Middle frontal gyrus (tissue), 1 donor: ENCODE measurements around the gene ZNF282.
A peak's percentile ranks its signal among the peaks of the same experiment; 100 is the strongest.

Experiments used
- DNase-seq: peaks from one replicate; pipeline ENCODE4 v3.0.0-alpha.2; 2015; ENCODE audit warnings: low spot score; ENCODE audit errors: extremely low spot score

Gene ZNF282

DNA sequence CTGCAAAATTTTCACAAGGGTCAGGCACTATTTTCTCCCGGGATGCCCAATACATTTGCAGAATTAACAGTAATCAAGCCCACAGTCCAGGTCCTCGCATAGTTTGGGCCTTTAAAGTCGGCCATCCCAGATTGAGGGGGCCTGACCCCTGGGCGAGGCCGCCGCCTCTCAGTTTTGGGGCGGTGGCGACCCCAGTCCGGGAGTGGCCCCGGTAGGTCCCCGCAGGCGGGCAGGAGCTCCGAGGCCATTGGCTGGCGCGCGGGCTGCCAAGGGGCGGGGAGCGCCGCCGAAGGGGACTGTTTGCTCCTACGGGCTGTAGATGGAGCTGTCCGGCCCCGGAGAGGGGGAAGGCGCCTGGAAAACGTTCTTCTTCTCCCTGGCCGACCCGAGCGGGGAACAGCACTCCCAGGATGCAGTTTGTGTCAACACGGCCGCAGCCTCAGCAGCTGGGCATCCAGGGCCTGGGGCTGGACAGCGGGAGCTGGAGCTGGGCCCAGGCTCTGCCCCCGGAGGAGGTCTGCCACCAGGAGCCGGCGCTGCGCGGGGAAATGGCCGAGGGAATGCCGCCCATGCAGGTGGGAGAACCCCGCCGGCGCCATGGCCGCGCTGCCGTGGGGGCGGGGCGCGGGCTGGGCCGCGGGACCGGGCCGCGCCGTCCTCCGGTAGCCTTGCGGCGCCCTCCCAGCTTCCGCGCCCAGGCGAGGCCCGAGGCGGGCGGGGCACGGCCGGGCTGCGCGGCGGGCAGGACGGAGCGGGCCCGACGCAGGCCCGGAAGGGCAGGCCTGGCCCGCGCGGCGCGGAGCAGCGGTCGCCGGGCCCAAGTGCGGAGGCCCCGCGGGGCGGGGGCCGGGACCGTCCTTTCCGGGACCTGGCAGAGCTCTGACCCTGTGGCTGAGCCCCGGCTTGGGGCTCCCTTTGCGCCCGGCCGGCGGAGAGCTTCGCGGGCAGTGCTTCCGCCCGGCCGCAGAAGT is at the start of gene ZNF282:
TSS of gene ZNF282 (plus strand) at position 367 of the 971 bp plus-strand sequence. CDS start at position 411, 44 bp downstream.
- DNase-seq = peak; percentile 73

DNA sequence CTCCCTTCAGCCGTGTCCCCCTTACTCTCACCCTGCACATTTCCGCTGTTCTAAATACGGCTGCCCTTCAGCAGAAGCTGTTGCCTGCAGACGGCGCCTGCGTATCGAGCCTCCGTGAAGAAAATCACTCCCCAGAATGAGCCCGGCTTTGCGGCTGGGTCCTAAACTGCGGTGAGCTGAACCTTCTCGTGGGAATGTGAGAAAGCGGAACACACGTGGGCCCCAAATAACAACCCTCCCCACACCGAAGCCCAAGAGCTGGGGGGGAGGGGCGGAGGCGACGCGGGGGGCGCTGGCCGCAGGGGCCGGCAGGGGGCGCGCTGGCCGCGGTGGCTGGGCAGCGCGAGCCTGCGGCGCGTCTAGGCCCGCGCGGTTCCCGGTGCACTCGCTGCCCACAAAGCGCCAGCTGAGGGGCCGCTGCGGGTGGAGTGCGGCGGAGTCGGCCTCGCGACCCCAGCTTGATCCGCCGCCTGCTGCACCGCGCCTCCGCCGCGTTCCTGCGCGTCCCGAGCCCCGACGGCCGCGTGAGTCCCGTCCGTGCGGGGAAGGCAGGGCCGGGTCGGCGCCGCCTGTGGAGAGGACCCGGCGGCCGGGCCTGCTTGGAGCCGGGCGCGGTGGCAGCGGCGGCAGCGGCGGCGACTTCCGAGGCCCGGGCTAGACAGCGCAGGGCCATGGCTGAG is 48.1 kb upstream of the ZNF282 start, which contains the start of gene ZNF398:
TSS of gene ZNF398 (plus strand) at position 382 of the 680 bp plus-strand sequence. CDS start at position 672, 290 bp downstream.
- DNase-seq = peak; percentile 75

DNA sequence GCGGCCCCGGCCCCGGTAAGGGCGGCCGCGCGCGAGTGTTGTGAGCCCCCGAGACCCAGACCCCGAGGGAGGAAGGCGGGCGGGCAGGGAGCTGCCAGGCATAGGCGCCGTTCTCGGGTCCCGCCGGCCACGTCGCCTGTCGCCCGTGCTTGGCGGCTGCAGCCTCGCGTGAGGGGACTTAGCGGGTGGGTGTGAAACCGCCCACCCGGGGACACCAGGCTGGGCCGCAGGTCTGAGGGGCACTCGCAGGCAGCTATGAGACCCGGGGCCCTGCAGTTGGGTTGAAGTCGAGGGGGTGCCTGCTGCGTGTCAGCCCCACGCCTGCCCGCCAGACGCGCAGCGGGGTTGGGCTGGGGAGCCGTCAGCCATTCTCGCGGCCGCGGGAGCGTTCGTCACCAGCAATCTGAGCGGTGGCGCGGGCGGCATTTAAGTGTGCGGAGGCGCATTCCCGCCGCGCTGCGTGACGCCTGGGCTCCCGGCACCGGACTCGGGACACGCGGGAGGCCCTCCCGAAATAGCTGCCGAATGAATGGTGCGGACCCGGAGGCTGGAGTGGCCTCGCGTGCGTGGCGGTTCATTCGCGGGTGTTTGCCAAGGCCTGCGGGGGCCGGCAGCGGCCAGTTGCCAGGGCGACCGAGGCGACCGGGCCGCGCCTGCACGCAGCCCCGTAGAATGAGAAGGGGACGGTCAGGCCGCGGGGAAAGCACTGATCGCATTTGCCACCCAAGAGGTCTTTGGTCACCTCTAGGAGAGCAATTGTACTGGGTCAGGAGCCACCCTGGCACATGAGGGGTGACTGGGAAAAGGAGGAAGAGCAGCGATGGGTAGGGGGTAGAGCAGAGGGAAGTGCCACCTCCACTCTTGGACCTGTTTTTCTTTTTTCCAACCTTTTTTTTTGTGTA is 47.3 kb upstream of the ZNF282 start:
- peak; percentile 37 for DNase-seq

DNA sequence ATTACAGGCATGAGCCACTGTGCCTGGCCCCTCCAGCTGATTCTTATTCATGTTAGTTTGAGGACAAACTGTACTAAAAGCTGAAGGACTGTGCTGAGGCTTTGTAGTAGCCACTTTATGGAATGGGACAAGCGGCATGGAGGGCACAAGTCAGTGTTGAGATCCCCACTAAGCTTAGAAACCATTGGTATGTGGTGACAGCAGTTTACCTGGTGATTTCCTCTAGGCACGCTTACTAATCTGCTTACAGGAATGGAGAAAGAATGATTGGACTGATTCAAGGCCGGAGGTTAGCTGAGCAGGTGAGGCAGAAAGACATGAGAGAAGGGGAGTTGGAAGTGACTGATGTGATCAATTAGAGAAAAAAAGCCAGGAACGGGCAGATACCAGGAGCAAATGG is 44.4 kb upstream of the ZNF282 start:
- DNase-seq = no peak

DNA sequence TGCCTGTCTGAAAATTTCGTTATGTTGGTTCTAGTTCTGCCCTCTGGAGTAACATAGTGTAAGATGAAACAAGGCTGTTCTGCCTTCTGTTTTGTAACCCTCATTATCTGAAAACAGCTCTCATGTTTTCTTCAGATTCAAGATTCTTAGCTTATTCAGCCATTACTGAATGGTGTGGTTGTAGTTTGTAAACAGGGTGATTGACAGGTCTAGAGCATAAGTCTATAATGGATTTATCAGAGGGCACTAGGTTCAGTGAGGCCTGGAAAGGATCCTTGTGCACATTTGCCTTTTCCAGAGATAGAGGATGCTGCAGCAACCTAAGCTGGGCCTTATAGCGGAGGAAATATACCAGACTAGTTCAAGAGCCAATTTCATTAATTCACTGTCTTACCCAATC is 42.0 kb upstream of the ZNF282 start:
- no peak for DNase-seq

DNA sequence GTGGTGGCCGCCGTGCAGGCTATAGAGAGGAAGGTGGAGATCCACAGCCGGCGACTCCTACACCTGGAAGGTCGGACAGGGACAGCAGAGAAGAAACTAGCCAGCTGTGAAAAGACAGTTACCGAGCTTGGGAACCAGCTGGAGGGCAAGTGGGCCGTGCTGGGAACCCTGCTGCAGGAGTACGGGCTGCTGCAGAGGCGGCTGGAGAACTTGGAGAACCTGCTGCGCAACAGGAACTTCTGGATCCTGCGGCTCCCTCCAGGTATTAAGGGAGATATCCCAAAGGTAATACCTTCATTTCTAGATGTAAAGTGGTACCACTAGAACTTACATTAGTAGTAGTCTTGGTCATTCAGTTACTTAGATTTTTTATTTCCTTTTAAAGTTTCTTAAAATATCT is 41.3 kb upstream of the ZNF282 start:
- no peak for DNase-seq

DNA sequence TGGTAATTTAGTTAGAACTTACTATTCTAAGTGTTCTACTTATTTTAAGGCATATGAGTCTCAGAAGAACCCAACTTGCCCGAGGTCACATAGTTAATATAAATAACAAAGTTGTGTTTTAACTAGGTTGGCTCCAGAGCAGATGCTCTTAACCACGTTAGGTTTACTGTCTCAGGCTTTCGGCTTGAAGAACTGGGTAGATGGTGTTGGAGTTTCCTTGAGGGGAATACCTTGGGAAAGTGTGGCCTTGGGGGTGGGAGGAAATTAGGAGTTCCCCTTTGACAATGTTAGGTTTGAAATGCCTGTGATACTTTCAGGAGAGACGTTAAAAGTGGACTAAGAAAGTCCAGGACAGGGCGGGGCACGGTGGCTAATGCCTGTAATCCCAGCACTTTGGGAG is 38.4 kb upstream of the ZNF282 start:
- DNase-seq = no peak

DNA sequence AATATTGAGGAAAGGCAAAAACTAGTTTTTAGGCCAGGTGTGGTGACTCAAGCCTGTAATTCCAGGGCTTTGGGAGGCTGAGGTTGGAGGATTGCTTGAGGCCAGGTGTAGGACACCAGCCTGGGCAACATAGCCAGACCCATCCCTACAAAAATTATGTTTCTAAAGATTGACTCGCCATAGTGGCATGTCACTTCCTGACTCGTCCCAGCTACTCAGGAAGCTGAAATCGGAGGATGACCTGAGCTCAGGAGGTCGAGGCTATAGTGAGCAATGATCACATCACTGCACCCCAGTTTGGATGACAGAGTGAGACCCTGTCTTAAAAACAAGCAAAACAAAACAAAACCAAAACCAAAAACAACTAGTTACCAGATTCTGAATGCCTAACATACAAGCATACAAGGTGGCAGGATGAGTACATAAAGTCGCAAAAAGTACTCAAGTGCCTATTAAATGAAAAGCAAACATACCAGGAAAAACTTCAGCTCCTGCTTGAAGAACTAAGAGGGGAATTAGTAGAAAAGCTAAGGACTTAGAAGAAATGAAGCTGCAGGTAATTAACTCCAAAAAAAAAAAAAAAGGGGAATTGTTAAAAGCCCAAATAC is 34.0 kb upstream of the ZNF282 start:
- no peak for DNase-seq

DNA sequence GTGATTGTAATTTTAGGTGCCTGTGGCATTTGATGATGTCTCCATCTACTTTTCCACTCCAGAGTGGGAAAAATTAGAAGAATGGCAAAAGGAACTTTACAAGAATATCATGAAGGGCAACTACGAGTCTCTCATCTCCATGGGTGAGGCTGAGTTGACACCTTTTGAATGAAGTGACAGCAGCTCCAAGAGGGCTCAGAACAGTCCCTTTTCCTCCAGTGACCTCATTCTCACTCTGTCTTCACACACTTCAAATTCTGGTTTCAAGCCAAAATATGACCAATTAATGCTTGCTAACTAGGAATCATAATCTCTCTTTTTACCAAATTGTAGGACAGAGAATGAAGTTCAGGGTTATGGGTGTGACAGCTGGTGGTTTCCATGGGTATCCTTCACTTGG is 29.2 kb upstream of the ZNF282 start:
- no peak for DNase-seq

DNA sequence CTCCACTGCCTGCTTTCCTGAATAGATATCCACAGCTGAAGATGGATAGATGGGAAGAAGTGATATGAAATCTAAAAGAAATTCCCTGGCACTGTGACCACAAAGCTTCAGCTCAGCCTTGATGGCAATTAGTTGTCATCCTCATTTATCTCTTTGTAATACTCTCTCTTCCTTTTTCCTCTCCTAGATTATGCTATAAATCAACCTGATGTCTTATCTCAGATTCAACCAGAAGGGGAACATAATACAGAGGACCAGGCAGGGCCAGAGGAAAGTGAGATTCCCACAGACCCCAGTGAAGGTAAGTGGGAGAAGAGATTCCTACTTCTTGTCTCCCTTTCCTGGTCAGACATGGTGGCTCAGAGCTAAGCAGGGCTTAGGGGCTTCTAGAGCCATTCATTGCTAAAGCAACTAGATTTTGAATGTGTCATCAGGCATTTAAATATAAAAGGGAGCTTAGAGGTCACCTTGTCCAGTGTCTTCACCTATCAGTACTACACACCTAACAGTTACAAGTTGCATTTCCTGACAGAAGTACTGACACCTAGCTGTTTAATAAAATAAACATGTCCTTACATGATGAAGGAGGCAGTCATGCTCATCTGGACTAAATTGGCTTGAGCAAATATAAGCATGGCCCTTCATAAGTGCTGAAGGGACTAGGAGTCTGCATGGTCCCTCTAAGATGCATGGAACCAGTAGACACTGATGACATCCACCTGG is 28.6 kb upstream of the ZNF282 start:
- no peak for DNase-seq

DNA sequence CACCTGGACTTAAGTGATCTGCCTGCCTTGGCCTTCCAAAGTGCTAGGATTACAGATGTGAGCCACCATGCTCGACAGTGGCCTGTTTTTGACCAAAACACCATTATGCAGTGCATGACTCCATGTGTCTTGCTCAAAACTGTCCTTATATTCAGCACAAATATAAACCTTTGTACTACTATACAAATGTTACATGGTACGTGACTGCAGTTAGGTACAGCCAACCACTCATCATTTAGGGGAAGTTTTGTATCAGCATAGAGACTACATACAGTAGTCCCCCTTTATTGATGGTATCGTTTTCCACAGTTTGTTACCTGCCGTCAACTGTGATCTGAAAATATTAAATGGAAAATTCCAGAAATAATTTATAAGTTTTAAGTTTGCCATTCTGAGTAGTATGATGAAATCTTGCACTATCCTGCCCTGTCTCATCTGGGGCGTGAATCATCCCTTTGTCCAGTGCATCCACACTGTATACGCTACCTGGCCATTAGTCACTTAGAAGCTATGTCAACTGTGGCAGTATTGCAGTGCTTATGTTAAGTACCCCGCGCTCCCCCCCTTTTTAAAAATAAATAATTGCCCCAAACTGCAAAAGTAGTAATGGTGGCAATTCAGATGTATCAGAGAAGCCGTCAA is 23.3 kb upstream of the ZNF282 start:
- no peak for DNase-seq

DNA sequence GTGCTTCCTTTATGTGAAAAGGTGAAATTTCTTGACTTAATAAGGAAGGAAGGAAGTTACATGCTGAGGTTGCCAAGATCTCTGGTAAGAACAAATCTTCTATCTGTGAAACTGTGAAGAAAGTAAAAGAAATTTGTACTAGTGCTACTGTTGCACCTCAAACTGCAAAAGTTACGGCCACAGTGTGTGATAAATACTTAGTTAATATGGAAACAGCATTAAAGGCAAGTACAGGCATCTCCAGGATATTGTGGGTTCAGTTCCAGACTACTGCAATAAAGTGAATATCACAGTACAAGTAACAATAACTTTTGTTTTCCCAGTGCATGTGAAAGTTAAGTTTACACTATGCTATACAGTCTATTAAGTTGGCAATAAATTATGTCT is 22.8 kb upstream of the ZNF282 start:
- DNase-seq = no peak

DNA sequence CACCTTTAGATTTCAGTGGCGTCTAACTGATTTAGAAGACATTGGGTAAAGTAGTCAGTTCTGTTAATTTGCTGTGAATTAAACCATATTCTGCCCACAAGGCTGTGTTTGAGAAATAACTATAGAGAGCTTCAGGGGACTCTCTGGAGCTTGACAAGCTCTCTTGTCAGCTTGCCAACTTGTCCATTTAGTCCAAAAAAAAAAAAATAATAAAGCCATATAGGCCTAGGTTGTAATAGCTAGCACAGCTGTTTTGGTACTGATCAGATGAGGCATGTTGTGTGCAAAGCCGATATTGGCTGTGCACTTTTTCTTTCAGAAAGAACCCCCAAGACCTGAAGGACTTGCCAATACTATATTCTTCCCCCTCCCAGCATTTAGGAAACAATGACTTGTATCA is 20.2 kb upstream of the ZNF282 start:
- no peak for DNase-seq

DNA sequence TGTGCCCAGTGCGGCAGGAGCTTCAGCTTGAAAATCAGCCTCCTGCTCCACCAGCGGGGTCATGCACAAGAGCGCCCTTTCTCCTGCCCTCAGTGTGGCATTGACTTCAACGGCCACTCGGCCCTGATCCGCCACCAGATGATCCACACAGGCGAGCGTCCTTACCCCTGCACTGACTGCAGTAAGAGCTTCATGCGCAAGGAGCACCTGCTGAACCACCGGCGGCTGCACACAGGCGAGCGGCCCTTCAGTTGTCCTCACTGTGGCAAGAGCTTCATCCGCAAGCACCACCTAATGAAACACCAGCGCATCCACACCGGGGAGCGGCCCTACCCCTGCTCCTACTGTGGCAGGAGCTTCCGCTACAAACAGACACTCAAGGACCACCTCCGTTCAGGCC is 16.1 kb upstream of the ZNF282 start:
- DNase-seq = no peak

DNA sequence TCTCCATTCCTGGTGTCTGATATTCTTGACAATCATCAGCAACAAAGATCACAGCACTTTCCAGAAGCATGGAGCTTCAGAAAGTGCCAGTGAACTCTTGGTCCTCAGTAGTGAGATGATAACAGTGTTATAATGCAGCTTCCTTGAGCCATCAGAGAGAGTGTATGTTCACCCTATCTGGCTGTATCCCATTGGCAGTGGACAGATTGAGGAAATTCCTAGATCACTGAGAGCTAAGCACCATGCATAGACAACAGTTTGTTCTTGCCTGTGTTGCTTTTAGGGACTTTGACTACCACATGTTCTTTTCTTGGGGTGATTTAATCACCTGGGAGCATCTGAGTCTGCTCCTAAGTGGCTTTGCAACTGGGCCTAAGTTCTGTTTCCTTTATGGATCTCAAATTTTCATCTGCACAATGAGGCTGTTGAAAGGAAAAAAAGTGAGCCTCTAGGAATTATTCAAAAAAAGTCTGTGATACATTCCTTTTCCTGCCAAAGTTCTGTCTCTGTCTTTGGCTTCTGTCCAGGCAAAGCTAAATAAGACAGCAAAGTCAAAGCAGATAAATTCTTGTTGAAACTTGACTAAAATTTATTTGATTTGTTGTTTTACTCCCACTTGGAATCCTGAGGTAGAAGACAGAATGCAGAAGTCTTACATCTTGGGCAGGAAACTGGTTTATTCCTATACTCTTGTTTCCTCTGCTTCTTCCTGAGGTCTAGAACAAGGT is 14.5 kb upstream of the ZNF282 start:
- DNase-seq = no peak

DNA sequence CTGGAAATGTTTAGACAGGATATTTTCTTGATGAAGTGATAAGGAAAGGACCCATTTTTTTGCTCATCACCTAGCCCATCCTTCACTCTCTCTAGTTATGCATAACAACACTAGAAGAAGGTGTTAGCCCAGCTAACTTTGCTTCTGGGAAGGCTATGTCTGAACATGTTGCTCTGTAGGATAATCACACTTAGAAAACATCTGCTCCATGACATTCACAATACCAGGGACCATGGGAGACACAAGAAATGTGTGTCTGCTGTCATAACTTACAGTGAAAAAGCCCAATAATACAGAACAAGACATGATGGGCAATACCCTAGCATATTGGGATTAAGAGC is 13.9 kb upstream of the ZNF282 start:
- no peak for DNase-seq

DNA sequence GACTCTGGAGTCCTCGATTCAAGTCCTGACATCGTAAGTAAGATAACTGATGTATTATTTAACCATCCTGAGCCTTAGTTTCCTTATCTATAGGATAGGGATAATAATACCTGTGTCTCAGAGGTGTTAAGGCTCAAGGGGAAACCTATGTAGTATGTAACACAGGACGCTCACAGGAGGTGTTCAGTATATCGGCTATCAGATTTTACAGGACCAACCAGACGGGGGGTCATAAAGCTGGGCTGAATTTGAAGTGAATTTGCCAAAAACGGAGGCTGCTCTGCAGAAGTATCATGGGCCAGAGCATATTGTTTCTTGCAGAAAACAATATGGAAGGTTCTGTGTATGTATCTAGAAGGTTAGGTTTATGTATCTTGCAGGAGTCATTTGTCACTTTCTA is 11.1 kb upstream of the ZNF282 start:
- no peak for DNase-seq

DNA sequence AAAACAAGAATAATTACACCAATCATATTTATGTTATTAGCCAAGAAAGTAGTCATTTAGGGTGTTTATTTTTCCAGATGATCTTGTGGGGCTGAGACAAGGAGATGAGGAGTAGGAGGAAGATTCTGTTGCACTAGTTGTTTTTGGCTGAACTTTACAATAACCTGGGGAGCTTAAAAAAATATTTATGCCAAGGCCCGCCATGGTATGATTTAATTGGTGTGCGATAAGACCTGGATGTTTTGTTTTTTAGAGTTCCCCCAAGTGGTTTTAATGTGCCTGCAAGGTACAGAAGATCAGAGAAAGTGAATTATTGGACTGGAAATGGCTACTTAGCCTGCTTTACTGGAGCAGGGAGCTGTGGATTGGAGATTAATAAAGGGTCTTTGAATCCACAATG is 7.1 kb upstream of the ZNF282 start:
- no peak for DNase-seq

DNA sequence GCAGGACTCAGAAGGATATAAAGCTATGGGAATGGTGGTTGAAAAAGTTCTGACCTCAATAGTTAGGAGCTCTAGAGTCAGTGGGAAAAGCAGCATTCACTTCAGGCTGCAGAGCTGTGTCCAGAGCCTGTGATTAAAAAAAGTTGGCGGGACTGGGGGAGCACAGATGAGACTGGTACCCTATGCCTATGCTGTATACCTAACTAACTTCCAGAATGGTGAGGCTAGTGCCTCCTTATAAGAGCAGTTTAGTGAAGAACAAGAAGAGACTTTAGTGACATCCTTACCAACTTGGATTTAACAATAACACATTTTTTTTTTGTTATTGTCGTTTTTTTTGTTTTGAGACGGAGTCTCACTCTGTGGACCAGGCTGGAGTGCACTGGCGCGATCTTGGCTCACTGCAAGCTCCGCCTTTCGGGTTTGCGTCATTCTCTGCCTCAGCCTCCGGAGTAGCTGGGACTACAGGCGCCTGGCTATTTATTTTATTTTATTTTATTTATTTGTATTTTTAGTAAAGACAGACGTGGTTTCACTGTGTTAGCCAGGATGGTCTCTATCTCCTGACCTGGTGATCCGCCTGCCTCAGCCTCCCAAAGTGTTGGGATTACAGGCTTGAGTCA is 6.6 kb upstream of the ZNF282 start:
- no peak for DNase-seq
